NCI-H774 (cell line): ENCODE measurements around the gene HLA-G.
"Not testable (repeated sequence)": the region's sequence is repeated elsewhere in the genome, so short reads cannot be mapped to it uniquely, and the experiment has no call there.

Experiments
- DNase-seq: peaks from one replicate; lab custom pipeline; 2025; lab: John Stamatoyannopoulos, UW

HLA-G gene

DNA sequence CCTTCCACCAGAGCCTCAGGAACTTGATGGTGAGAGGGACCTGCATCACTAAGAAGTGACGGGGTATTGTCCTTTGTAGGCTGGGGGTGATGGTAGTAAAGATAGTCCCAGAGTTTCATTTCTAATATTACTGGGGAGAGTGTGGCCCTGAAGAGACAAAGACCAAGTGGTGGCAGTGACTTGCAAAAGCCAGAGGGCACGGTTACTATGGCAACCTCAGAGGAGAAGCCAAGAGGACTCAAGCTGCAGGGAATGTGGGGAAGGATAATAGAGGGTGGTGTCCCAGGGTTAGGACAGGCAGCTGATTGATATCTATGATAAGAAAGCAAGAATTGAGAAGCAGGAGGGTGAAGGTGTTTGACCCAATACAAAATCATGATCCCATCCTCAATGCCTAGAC, 42.5 kb downstream of the HLA-G start:
- no peak for DNase-seq

GRCh38 chr6:29872791-29873190, 45.2 kb downstream of the HLA-G start:
- no peak for DNase-seq

DNA sequence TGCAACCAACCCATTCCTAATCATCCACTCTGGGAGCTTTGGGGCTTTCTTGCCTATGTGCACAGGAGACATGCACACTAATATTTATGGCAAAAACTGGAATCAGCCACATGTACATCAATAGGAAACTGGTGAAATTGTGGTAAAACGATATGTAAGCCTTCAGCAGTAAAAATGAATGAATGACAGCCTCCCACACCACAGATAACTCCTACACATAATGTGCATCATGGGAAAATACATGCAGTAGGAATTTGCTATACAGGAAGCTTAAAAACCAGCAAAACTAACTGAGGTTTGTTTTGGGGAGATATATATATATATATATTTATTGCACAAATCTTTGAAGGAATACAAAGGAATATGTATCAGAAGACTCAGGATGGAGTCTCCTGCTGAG, 47.6 kb downstream of the HLA-G start:
- DNase-seq, result no peak

DNA sequence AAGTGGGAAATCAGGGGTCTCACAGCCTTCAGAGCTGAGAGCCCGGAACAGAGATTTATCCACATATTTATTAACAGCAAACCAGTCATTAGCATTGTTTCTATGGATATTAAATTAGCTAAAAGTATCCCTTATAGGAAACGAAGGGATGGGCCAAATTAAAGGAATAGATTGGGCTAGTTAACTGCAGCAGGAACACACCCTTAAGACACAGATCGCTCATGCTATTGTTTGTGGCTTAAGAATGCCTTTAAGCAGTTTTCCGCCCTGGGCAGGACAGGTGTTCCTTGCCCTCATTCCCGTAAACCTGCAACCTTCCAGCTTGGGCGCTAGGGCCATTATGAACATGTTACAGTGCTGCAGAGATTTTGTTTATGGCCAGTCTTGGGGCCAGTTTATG, 48.1 kb downstream of the HLA-G start:
- not testable (repeated sequence) for DNase-seq
